Right lobe of liver (tissue), 4 donors: ENCODE measurements around the gene NR2F6.

Experiments used
- POLR2A ChIP-seq: fragments of 450-650 bp; IDR thresholded peaks from one replicate; pipeline ENCODE4 v1.6.1; 2017; ENCODE audit warnings: antibody characterized with exemption, mild to moderate bottlenecking
- TF ChIP-seq, protein P1 (sequence below), 4 donors: fragments of 200-600 bp in 3 of 4; fragments of 450-650 bp in 1 of 4; IDR thresholded peaks; one replicate each; pipeline versions ENCODE4 v1.5.1 to v1.8.0; 2016 to 2022; ENCODE audit warnings: antibody characterized with exemption in 4 of 4, mild to moderate bottlenecking in 2 of 4
- donor health status: DM: no; HTN: no; CAD: no.
- donor health status: DM: no; HTN: no; CAD: no.
- donor health status: DM: no; HTN: yes; CAD: no.

DNA sequence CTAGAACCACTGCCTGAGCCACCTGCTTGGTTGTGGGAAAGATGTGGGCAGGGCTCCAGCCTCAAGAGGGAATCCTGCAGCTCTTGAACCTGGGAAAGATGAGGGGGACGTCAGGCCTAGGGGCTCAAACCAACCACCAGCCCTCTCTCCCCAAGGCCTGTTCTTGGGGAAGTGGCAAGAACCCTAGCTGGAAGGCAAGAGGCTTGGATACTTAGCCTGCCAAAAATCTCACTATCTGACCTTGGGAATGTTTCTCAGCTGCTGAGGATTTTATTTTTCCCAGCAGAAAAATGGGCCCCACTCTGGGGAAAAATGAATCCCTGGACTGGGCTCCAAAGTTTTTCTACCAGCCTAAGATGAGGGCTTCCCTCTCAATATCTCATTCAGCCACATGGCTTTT is 14.2 kb upstream of the NR2F6 start:
- TF ChIP-seq, protein P1, sequence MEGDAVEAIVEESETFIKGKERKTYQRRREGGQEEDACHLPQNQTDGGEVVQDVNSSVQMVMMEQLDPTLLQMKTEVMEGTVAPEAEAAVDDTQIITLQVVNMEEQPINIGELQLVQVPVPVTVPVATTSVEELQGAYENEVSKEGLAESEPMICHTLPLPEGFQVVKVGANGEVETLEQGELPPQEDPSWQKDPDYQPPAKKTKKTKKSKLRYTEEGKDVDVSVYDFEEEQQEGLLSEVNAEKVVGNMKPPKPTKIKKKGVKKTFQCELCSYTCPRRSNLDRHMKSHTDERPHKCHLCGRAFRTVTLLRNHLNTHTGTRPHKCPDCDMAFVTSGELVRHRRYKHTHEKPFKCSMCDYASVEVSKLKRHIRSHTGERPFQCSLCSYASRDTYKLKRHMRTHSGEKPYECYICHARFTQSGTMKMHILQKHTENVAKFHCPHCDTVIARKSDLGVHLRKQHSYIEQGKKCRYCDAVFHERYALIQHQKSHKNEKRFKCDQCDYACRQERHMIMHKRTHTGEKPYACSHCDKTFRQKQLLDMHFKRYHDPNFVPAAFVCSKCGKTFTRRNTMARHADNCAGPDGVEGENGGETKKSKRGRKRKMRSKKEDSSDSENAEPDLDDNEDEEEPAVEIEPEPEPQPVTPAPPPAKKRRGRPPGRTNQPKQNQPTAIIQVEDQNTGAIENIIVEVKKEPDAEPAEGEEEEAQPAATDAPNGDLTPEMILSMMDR (IDR thresholded peaks at IDR 0.05) = no peak
- TF ChIP-seq POLR2A = no peak
